HEK293T (cell line): ENCODE data around the gene LDHD.

ENCODE experiments used
- ARNT ChIP-seq: fragments of 450-650 bp; IDR thresholded peaks from 2 replicates; pipeline ENCODE4 v1.6.1; 2017; ENCODE audit warnings: mild to moderate bottlenecking
- BHLHE40 ChIP-seq: fragments of 450-650 bp; IDR thresholded peaks from 2 replicates; pipeline ENCODE4 v1.6.1; 2016; ENCODE audit warnings: mild to moderate bottlenecking, moderate library complexity, borderline replicate concordance
- FOXA1 ChIP-seq: fragments of 450-650 bp; IDR thresholded peaks from 2 replicates; pipeline ENCODE4 v1.6.1; 2016; ENCODE audit warnings: mild to moderate bottlenecking
- FOXK2 ChIP-seq: fragments of 450-650 bp; IDR thresholded peaks from 2 replicates; pipeline ENCODE4 v1.6.1; 2016; ENCODE audit warnings: mild to moderate bottlenecking
- HDGF ChIP-seq: fragments of 450-650 bp; IDR thresholded peaks from 2 replicates; pipeline ENCODE4 v1.6.1; 2017; ENCODE audit warnings: antibody characterized with exemption, borderline replicate concordance
- SP1 ChIP-seq: fragments of 450-650 bp; IDR thresholded peaks from 2 replicates; pipeline ENCODE4 v1.6.1; 2017
- TF ChIP-seq, protein P1 (sequence below): fragments of 450-650 bp; IDR thresholded peaks from 2 replicates; pipeline ENCODE4 v1.6.1; 2016

GRCh38 chr16:75118943-75119539 is 2.5 kb upstream of the LDHD start:
- TF ChIP-seq ARNT (no peak), SP1 (no peak), BHLHE40 (no peak), FOXA1 (no peak), HDGF (no peak), FOXK2 (no peak)
- TF ChIP-seq, protein P1, sequence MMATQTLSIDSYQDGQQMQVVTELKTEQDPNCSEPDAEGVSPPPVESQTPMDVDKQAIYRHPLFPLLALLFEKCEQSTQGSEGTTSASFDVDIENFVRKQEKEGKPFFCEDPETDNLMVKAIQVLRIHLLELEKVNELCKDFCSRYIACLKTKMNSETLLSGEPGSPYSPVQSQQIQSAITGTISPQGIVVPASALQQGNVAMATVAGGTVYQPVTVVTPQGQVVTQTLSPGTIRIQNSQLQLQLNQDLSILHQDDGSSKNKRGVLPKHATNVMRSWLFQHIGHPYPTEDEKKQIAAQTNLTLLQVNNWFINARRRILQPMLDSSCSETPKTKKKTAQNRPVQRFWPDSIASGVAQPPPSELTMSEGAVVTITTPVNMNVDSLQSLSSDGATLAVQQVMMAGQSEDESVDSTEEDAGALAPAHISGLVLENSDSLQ = no peak
